ENCODE results near the gene ICAM2.

ICAM2 gene

GRCh38 chr17:63974594-63975192 is 45.7 kb downstream of the ICAM2 start:
- DNase-seq (ENCODE audit: low read depth): peak; percentile 30

- no peak for DNase-seq (ENCODE audit: low read depth)
Measured at GRCh38 chr17:63973930-63974593, 46.4 kb downstream of the ICAM2 start.

GRCh38 chr17:63973247-63973646 is 47.2 kb downstream of the ICAM2 start:
- no peak for DNase-seq (ENCODE audit: low read depth)

GRCh38 chr17:63972796-63973195 is 47.6 kb downstream of the ICAM2 start, which contains the start of gene SCN4A:
Gene SCN4A (minus strand): TSS chr17:63972918. CDS start chr17:63972841, 77 bp downstream.
- DNase-seq (ENCODE audit: low read depth): no peak

DNA sequence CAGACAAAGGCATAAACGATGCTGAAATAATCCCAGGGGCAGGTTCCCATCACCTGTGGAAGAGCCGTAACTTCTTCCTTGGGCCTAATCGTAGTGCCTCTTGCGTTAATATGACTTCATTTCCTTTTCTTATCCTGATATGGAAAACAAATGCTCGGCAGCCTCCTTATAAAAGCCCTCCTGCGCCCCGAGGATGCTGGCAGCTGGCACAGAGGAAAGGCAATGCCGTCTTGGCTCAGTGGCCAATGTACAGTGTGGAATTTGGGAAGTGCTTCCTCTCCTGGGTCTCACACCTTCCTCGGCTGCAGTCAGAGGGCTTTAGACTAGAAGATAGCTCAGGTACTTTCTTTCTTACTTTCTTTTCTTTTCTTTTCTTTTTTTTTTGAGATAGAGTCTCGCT is 51.2 kb downstream of the ICAM2 start:
- no peak for DNase-seq (ENCODE audit: low read depth)

DNA sequence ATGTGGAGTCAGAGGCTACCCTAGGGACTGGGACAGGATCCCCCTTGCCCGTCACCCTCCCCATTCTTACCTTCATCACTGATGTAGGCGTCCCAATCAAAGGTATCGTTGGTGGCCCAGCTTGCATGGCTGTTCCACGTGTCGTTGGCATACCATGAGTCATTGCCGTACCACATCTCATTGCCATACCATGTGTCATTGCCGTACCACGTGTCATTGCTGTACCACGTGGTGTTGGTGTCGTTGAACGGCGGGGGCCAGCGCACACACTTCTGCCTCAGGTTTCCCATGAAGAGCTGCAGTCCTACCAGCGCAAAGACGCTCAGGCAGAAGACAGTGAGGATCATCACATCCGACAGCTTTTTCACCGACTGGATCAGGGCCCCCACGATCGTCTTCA is 52.5 kb downstream of the ICAM2 start:
- no peak for DNase-seq (ENCODE audit: low read depth)

GRCh38 chr17:63966646-63967264 is 53.7 kb downstream of the ICAM2 start:
- DNase-seq (ENCODE audit: low read depth): no peak

- no peak for DNase-seq (ENCODE audit: low read depth)
Measured at GRCh38 chr17:63963123-63963522, 57.3 kb downstream of the ICAM2 start.

DNA sequence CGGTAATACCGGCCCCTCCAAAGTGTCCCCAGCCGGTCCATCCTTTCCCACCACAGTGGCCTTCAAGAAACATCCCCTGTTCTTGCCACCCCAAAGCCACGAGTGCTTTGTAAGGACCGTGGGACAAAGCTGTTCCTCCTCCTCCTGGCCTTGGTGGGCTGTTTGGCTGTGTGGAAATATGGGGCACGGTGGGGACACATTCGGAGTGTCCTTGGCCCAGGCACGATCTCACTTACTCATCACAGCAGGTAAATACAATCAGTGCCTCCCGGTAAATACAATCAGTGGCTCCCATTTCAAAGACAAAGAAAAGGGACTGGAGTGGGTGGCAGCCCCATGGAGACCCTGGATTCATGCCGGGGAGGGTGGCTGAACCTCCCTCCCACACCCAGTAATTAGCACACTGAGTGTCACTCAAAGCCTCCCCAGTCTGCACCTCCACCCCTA is 58.1 kb downstream of the ICAM2 start:
- no peak for DNase-seq (ENCODE audit: low read depth)

DNA sequence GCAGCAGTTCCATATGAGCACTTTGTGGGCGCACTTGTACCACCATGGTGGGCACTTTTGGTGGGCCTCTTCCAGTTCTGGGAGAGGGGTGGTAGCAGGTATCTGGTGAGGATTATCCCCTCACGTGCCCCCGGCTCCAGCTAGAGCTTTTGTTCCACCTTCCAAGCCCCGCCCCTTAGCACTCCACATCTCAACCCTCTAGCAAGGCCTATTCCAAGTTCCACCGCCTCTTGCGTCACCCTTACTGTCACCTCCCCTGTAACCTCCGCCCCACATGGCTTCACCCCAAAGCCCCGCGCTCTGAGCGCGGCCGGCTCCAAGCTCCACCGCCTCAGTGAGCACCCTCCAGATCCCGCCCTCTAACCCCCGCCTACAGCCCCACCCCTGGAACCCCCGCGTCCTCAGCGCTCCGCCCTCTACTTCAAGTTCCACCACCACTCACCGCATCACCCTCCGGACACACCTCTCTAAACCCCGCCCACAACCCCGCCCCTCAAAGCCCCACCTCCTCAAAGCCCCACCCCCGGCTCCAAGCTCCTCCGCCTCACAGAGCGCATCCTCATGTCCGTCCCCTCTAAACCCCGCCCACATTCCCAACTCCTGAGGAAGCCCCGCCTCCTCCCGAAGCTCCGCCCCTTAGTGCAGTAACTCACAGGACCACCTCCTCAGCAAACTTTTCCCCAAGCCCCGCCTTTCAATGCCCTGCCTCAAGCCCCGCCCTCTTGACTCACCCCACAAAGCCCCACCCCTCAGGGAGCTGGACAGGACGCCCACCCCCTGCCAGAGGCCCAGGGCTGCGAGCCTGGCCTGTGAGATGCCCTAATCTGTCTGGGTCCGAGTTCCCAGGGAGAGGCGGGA is 58.8 kb downstream of the ICAM2 start:
- no peak for DNase-seq (ENCODE audit: low read depth)

GRCh38 chr17:63960430-63960829 is 60.0 kb downstream of the ICAM2 start:
- no peak for DNase-seq (ENCODE audit: low read depth)

- DNase-seq (ENCODE audit: low read depth): no peak
Measured at GRCh38 chr17:63960006-63960405, 60.4 kb downstream of the ICAM2 start.

- DNase-seq (ENCODE audit: low read depth): no peak
Measured at GRCh38 chr17:63956296-63956920, 64.0 kb downstream of the ICAM2 start.

DNA sequence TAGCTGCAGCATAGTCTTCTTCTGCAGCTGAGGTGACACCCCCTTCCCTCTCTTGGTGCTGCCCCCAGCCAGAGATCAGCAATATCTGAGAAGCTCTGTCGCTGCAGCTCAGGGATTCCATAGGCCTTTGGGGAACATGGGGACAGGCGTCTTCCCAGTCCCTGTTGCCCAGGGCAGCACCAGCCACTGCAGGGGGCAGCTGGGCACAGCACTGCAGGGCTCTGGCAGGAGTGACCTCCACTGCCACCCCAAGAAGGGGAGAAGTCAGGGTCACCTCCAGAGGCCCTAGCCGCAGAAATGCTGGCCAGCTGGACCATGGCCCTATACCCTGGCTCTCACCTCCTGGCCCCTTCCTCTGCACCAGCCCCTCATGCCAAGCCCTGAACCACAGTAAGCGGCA is 64.6 kb downstream of the ICAM2 start:
- no peak for DNase-seq (ENCODE audit: low read depth)

DNA sequence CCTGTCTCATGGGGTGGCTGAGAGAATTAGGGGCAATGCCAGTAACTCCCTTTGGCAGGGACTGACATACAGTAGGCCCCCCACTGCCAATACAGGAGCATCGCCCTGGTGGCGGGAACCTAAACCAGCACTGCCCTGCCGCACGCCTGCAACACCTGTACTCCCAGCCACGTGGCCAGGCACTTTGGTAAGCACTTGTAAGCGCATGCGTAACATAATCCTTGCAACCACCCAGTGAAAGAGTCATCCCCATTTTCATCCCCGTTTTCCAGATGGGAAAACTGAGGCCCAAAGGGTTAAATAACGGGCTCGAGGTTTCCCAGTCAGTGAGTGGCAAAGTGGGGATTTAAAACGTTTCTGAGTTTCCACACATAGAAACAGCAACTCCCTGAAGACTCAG is 65.2 kb downstream of the ICAM2 start:
- no peak for DNase-seq (ENCODE audit: low read depth)

DNA sequence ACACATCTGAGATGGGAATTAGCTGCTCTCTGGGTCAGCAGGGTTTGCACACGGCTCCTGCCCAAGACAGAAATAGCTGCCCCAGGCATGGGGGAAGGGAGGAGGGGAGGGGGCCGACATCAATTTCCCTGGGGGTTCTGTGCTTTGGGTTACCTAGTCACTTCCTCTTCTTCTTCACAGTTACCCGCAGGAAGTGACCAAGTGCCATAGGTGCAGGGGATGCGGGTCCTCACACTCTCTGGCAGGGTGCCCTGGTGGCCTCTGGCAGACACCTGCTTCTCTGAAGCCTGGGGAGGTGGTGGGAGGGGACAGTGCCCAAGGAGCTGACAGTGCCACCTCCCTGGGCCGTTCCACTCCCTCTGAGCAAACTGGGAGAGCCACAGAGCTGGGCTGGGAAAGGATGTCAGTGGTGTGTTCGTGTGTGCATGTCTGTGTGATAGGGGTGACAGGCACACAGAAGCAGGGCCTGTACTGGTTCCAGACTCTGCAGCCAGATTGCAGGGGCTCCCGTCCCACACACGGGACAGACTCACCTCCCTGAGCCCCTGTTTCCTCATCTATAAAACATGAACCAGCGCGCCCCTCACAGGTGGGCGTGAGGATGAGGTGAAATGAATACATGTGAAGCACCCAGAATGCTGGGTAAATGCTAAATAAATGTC is 65.9 kb downstream of the ICAM2 start:
- no peak for DNase-seq (ENCODE audit: low read depth)
